HEK293 (cell line): ENCODE results near the gene ADCY1.

ENCODE experiments used
- CTCF ChIA-PET: fragments of 350-600 bp; formaldehyde crosslinking; extraction: SDS; loops from one replicate; lab custom pipeline; 2021; ENCODE audit warnings: antibody characterized with exemption; lab: Yijun Ruan, JAX
- POLR2A ChIA-PET: fragments of 300-600 bp; formaldehyde crosslinking; extraction: SDS; loops from one replicate; lab custom pipeline; 2020; ENCODE audit warnings: antibody characterized with exemption, inconsistent platforms; lab: Yijun Ruan, JAX
- H3K27ac ChIP-seq: fragments of 200-500 bp; sonication (Bioruptor generic); 2 replicates; pipeline ENCODE4 v1.5.1; 2014; ENCODE audit warnings: low read depth, low read length, control low read depth, inconsistent platforms; ENCODE audit errors: extremely low read depth
- H3K36me3 ChIP-seq, 2 experiments: fragments of 200-500 bp in 1 of 2; sonication (Bioruptor generic) in 1 of 2; 1 replicate in 1 of 2; 2 replicates in 1 of 2; pipeline ENCODE4 v1.5.1; 2014 to 2017; ENCODE audit warnings: inconsistent platforms in 2 of 2, low read length in 2 of 2; ENCODE audit not compliant: control insufficient read depth in 2 of 2, insufficient read depth in 1 of 2
- H3K4me1 ChIP-seq: fragments of 200-500 bp; sonication (Bioruptor generic); 2 replicates; pipeline ENCODE4 v1.5.1; 2014; ENCODE audit warnings: mild to moderate bottlenecking, low read length, inconsistent platforms; ENCODE audit not compliant: control insufficient read depth, insufficient read depth
- H3K4me3 ChIP-seq: 2 replicates; pipeline ENCODE4 v1.5.1; 2011; ENCODE audit warnings: low read depth, mild to moderate bottlenecking, control low read depth, low read length, moderate library complexity
- H3K9me3 ChIP-seq: fragments of 200-500 bp; sonication (Bioruptor generic); 2 replicates; pipeline ENCODE4 v1.5.1; 2014; ENCODE audit warnings: low read depth, low read length, inconsistent platforms; ENCODE audit not compliant: control insufficient read depth, insufficient read depth
- ELK4 ChIP-seq: IDR thresholded peaks from 2 replicates; pipeline ENCODE4 v1.6.1; 2011; ENCODE audit warnings: mild to moderate bottlenecking, low read depth, low read length, borderline replicate concordance
- HOXC10 ChIP-seq: sonication (generic); formaldehyde crosslinking; IDR thresholded peaks from 2 replicates; pipeline ENCODE4 v1.8.1; 2023; ENCODE audit warnings: mild to moderate bottlenecking, missing genetic modification reagents
- KLF17 ChIP-seq: fragments of 450-650 bp; formaldehyde crosslinking; IDR thresholded peaks from 2 replicates; pipeline ENCODE4 v1.5.1; 2016; ENCODE audit warnings: missing biosample characterization, missing genetic modification characterization
- MYNN ChIP-seq: fragments of 450-650 bp; formaldehyde crosslinking; IDR thresholded peaks from 2 replicates; pipeline ENCODE4 v1.5.1; 2016; ENCODE audit warnings: missing biosample characterization, missing genetic modification characterization, borderline replicate concordance
- PATZ1 ChIP-seq: fragments of 450-650 bp; formaldehyde crosslinking; IDR thresholded peaks from 2 replicates; pipeline ENCODE4 v1.5.1; 2016; ENCODE audit warnings: missing biosample characterization, missing genetic modification characterization
- PRDM6 ChIP-seq: fragments of 450-650 bp; formaldehyde crosslinking; IDR thresholded peaks from 2 replicates; pipeline ENCODE4 v1.5.1; 2017; ENCODE audit warnings: missing biosample characterization, missing genetic modification characterization
- SCRT2 ChIP-seq: fragments of 450-650 bp; formaldehyde crosslinking; IDR thresholded peaks from 2 replicates; pipeline ENCODE4 v1.5.1; 2016; ENCODE audit warnings: missing biosample characterization, missing genetic modification characterization
- SP2 ChIP-seq: fragments of 450-650 bp; formaldehyde crosslinking; IDR thresholded peaks from 2 replicates; pipeline ENCODE4 v1.5.1; 2016; ENCODE audit warnings: missing biosample characterization, missing genetic modification characterization
- ZBTB10 ChIP-seq: fragments of 450-650 bp; formaldehyde crosslinking; IDR thresholded peaks from 2 replicates; pipeline ENCODE4 v1.5.1; 2016; ENCODE audit warnings: missing biosample characterization, missing genetic modification characterization
- ZBTB7A ChIP-seq: fragments of 450-650 bp; formaldehyde crosslinking; IDR thresholded peaks from 2 replicates; pipeline ENCODE4 v1.5.1; 2016; ENCODE audit warnings: low read depth, missing biosample characterization, missing genetic modification characterization
- ZEB2 ChIP-seq: fragments of 450-650 bp; formaldehyde crosslinking; IDR thresholded peaks from 2 replicates; pipeline ENCODE4 v1.5.1; 2016; ENCODE audit warnings: missing biosample characterization, missing genetic modification characterization
- ZNF18 ChIP-seq: fragments of 450-650 bp; formaldehyde crosslinking; IDR thresholded peaks from 2 replicates; pipeline ENCODE4 v1.5.1; 2016; ENCODE audit warnings: missing biosample characterization, missing genetic modification characterization
- ZNF2 ChIP-seq: fragments of 450-650 bp; formaldehyde crosslinking; IDR thresholded peaks from 2 replicates; pipeline ENCODE4 v1.5.1; 2016; ENCODE audit warnings: missing biosample characterization, missing genetic modification characterization
- ZNF302 ChIP-seq: fragments of 450-650 bp; formaldehyde crosslinking; IDR thresholded peaks from 2 replicates; pipeline ENCODE4 v1.5.1; 2016; ENCODE audit warnings: missing biosample characterization, missing genetic modification characterization, low read depth
- ZNF416 ChIP-seq: fragments of 450-650 bp; formaldehyde crosslinking; IDR thresholded peaks from 2 replicates; pipeline ENCODE4 v1.5.1; 2016; ENCODE audit warnings: missing biosample characterization, missing genetic modification characterization
- ZNF529 ChIP-seq: fragments of 450-650 bp; formaldehyde crosslinking; IDR thresholded peaks from 2 replicates; pipeline ENCODE4 v1.5.1; 2017; ENCODE audit warnings: missing genetic modification characterization, missing biosample characterization; ENCODE audit not compliant: insufficient replicate concordance
- ZNF555 ChIP-seq: fragments of 450-650 bp; formaldehyde crosslinking; conservative IDR thresholded peaks from 2 replicates; pipeline ENCODE4 v1.5.1; 2017; ENCODE audit warnings: missing biosample characterization, mild to moderate bottlenecking, missing genetic modification characterization, inconsistent platforms
- ZNF558 ChIP-seq: fragments of 450-650 bp; formaldehyde crosslinking; IDR thresholded peaks from 2 replicates; pipeline ENCODE4 v1.5.1; 2016; ENCODE audit warnings: missing biosample characterization, missing genetic modification characterization
- ZNF580 ChIP-seq: fragments of 450-650 bp; formaldehyde crosslinking; IDR thresholded peaks from 2 replicates; pipeline ENCODE4 v1.5.1; 2016; ENCODE audit warnings: missing biosample characterization, missing genetic modification characterization
- ZNF621 ChIP-seq: fragments of 450-650 bp; formaldehyde crosslinking; IDR thresholded peaks from 2 replicates; pipeline ENCODE4 v1.5.1; 2017; ENCODE audit warnings: missing biosample characterization, missing genetic modification characterization
- ZNF701 ChIP-seq: fragments of 450-650 bp; formaldehyde crosslinking; IDR thresholded peaks from 2 replicates; pipeline ENCODE4 v1.5.1; 2016; ENCODE audit warnings: missing biosample characterization, missing genetic modification characterization
- ZSCAN5A ChIP-seq: fragments of 450-650 bp; formaldehyde crosslinking; IDR thresholded peaks from 2 replicates; pipeline ENCODE4 v1.5.1; 2016; ENCODE audit warnings: missing biosample characterization, missing genetic modification characterization
- ZXDB ChIP-seq: fragments of 450-650 bp; formaldehyde crosslinking; IDR thresholded peaks from 2 replicates; pipeline ENCODE4 v1.5.1; 2016; ENCODE audit warnings: missing biosample characterization, missing genetic modification characterization

The ADCY1 gene

GRCh38 chr7:45589061-45589460 lies 14.9 kb downstream of the ADCY1 start (continued):
- TF ChIP-seq ZNF302 (tag by site-specific recombination) (no peak), MYNN (tag by site-specific recombination) (no peak), ZNF621 (no peak), PATZ1 (tag by site-specific recombination) (no peak), ZNF580 (no peak), ZEB2 (tag by site-specific recombination) (no peak), ZXDB (no peak), ZNF701 (tag by site-specific recombination) (no peak)
- TF ChIP-seq, all 188 proteins: peak for 0

- no peaks in the 10 kb centered on the region for H3K36me3 ChIP-seq
- ChIA-PET POLR2A (no interaction called here), CTCF (no interaction called here)
- H3K4me1 ChIP-seq: no peaks in the 10 kb centered on the region
- H3K9me3 ChIP-seq: no peaks in the 10 kb centered on the region
- TF ChIP-seq ZNF416 (tag by site-specific recombination) (no peak), ZNF529 (tag by site-specific recombination) (no peak), ZNF2 (tag by site-specific recombination) (no peak), SCRT2 (no peak), KLF17 (tag by site-specific recombination) (no peak), ZXDB (no peak), ELK4 (no peak), ZNF18 (tag by site-specific recombination) (no peak), ZSCAN5A (tag by site-specific recombination) (no peak), ZBTB7A (tag by site-specific recombination) (no peak), SP2 (no peak), HOXC10 (CRISPR knock-in tag) (no peak), ZNF555 (tag by site-specific recombination) (no peak), ZNF558 (tag by site-specific recombination) (no peak), PRDM6 (tag by site-specific recombination) (no peak), ZBTB10 (no peak)
- TF ChIP-seq, all 188 proteins: peak for 0
- H3K27ac ChIP-seq: no peak overlapping the region
- no peak overlapping the region for H3K4me3 ChIP-seq
Observed at GRCh38 chr7:45589915-45590678, 15.9 kb downstream of the ADCY1 start.
